Endothelial cell of umbilical vein (primary cell): ENCODE data around the gene RFX1. TPM values are rescaled to one million over a fixed set of nuclear protein-coding genes. Genes with fewer than 3 reads are reported as not detected.

Experiments used
- BruUV-seq: library from RNA; stranded (reverse); fragments of 400-500 nt; replicated peaks from 2 replicates; lab custom pipeline; 2021; lab: Mats Ljungman, UMichigan
- CTCF ChIA-PET: fragments of 300-600, 350-600 bp; sonication (Branson Sonifier 250); formaldehyde crosslinking; loops from one replicate; lab custom pipeline; 2021; ENCODE audit warnings: antibody characterized with exemption, inconsistent platforms; lab: Charles Lee
- POLR2A ChIA-PET: fragments of 300-600, 350-600 bp; sonication (Branson Sonifier 250); formaldehyde crosslinking; loops from one replicate; lab custom pipeline; 2021; ENCODE audit warnings: antibody characterized with exemption, inconsistent platforms; lab: Charles Lee
- DNase-seq: peaks from one replicate; pipeline ENCODE4 v3.0.0-alpha.2; 2011; ENCODE audit warnings: low read depth, low spot score
- FAIRE-seq: peaks from 2 replicates; lab custom pipeline; 2011; peaks lifted over from hg19 to GRCh38; lab: Jason Lieb, UNC
- H2AFZ ChIP-seq: 2 replicates; pipeline ENCODE4 v1.6.0; 2012; ENCODE audit warnings: low read depth, low read length, control low read depth, inconsistent platforms
- H3K27ac ChIP-seq: 2 replicates; pipeline ENCODE4 v1.5.1; 2011; ENCODE audit warnings: low read depth, mild to moderate bottlenecking, control low read depth, low read length, moderate library complexity; ENCODE audit not compliant: insufficient read depth
- H3K27me3 ChIP-seq, 2 experiments: 2 replicates each; pipeline versions ENCODE4 v1.6.0 to v1.6.1; 2011; ENCODE audit warnings: low read length in 2 of 2, mixed read lengths in 1 of 2; ENCODE audit not compliant: control insufficient read depth in 2 of 2, insufficient read depth in 2 of 2
- H3K36me3 ChIP-seq, 2 experiments: 2 replicates in 1 of 2; 3 replicates in 1 of 2; pipeline ENCODE4 v1.5.1; 2011; ENCODE audit warnings: low read length in 2 of 2, mild to moderate bottlenecking in 1 of 2, moderate library complexity in 1 of 2; ENCODE audit not compliant: control insufficient read depth in 2 of 2, insufficient read depth in 2 of 2; ENCODE audit errors: extremely low read depth in 1 of 2
- H3K4me1 ChIP-seq: 3 replicates; pipeline ENCODE4 v1.5.1; 2011; ENCODE audit warnings: mild to moderate bottlenecking, low read length; ENCODE audit not compliant: control insufficient read depth, insufficient read depth; ENCODE audit errors: extremely low read depth
- H3K4me2 ChIP-seq: 2 replicates; pipeline ENCODE4 v1.6.1; 2011; ENCODE audit warnings: low read length, control low read depth, mixed read lengths; ENCODE audit not compliant: insufficient read depth
- H3K4me3 ChIP-seq, 3 experiments: fragments of 200-600 bp in 1 of 3; sonication (generic), shearing (Covaris generic) in 1 of 3; replicated peaks in 1 of 3; 2 replicates each; pipeline ENCODE4 v1.5.1; 2011 to 2016; ENCODE audit warnings: control low read depth in 3 of 3, low read length in 3 of 3, mild to moderate bottlenecking in 2 of 3, inconsistent platforms in 1 of 3, low read depth in 1 of 3, moderate library complexity in 1 of 3; ENCODE audit not compliant: insufficient read depth in 1 of 3
- H3K79me2 ChIP-seq: 2 replicates; pipeline ENCODE4 v1.6.0; 2012; ENCODE audit warnings: low read length, inconsistent platforms; ENCODE audit not compliant: control insufficient read depth, insufficient read depth
- H3K9ac ChIP-seq: replicated peaks from 2 replicates; pipeline ENCODE3; 2011; ENCODE audit warnings: low read length, control low read depth; ENCODE audit not compliant: insufficient read depth; ENCODE audit errors: extremely low read depth
- H3K9me1 ChIP-seq: replicated peaks from 3 replicates; pipeline ENCODE4 v1.6.0; 2011; ENCODE audit warnings: mild to moderate bottlenecking, low read length; ENCODE audit not compliant: control insufficient read depth, insufficient read depth; ENCODE audit errors: extremely low read depth
- H3K9me3 ChIP-seq: replicated peaks from 2 replicates; pipeline ENCODE4 v1.5.1; 2012; ENCODE audit warnings: low read length, inconsistent platforms; ENCODE audit not compliant: control insufficient read depth, insufficient read depth
- H4K20me1 ChIP-seq: replicated peaks from 2 replicates; pipeline ENCODE3; 2011; ENCODE audit warnings: mild to moderate bottlenecking, low read length; ENCODE audit not compliant: control insufficient read depth, insufficient read depth; ENCODE audit errors: extremely low read depth
- FOS ChIP-seq: IDR thresholded peaks from 2 replicates; pipeline ENCODE4 v1.6.1; 2011; ENCODE audit warnings: mild to moderate bottlenecking, low read length, moderate library complexity, borderline replicate concordance; ENCODE audit not compliant: insufficient read depth
- POLR2A ChIP-seq: IDR thresholded peaks from 2 replicates; pipeline ENCODE4 v1.6.1; 2012; ENCODE audit warnings: low read depth, mild to moderate bottlenecking, control low read depth, low read length
- POLR2AphosphoS5 ChIP-seq: IDR thresholded peaks from 2 replicates; pipeline ENCODE4 v1.6.1; 2012; ENCODE audit warnings: low read depth, mild to moderate bottlenecking, control low read depth, low read length, moderate library complexity; ENCODE audit not compliant: insufficient read depth
- dilution Hi-C: fragments of 300-500 bp; cut with MboI; formaldehyde crosslinking; loops from one replicate; pipeline ENCODE4 v1.15.0; 2019; ENCODE audit warnings: low sequenced_read_pairs; ENCODE audit not compliant: extremely low pct_ligation_motif_present
- intact Hi-C: fragments of 100-400 bp; cut with micrococcal nuclease; formaldehyde crosslinking; loops from one replicate; pipeline ENCODE4 v1.10.0; 2022
- polyA plus RNA-seq, 4 experiments: library from polyadenylated mRNA; depleted of rRNA in 3 of 4; stranded (reverse) in 3 of 4; unstranded in 1 of 4; fragments of >200 nt; gene quantifications; 2 replicates each; pipeline versions ENCODE4 v1.2.1 to v1.2.3, GENCODE V29; 2011 to 2012; ENCODE audit warnings: missing spikeins in 1 of 4
- total RNA-seq: library from RNA; stranded (reverse); gene quantifications from 2 replicates; pipeline ENCODE4 v1.2.3, GENCODE V29; 2021
- TF ChIP-seq, protein P1 (sequence below), 2 donors: IDR thresholded peaks; 1 replicate in 1 of 2; 2 replicates in 1 of 2; pipeline ENCODE4 v1.5.1; 2011; ENCODE audit warnings: low read length in 2 of 2, mild to moderate bottlenecking in 2 of 2, moderate library complexity in 2 of 2, control low read depth in 1 of 2, inconsistent platforms in 1 of 2, low read depth in 1 of 2; ENCODE audit not compliant: insufficient read depth in 1 of 2; ENCODE audit errors: extremely low read depth in 1 of 2
- TF ChIP-seq, protein P2 (sequence below): IDR thresholded peaks from 2 replicates; pipeline ENCODE4 v1.6.1; 2011; ENCODE audit not compliant: insufficient read depth, insufficient read length

RFX1 gene
- total and polyA plus RNA-seq, 2 donors (not counting 3 experiments of a cell fraction or from before 2014, with no cell fraction given) = 2.3 to 14.7 TPM

DNA sequence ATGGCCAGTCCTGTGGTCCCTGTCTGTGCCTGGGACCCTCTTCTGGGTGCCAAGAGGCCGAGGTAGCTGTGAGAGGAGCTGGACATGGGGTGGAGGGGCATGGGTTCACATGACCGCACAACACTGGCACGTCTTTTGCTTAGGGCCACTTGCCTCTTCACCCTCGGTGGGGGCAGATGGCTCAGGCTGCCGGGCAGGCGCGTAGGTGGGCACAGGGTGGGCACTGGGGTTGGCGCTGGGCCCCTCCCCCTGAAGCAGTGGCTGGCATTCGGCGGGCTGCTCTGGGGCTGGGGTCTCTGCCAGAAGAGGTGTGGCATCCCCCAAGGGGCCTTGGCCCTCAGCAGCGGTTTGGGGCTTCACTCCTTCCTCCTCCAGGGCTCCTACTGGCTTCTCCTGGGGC is 47.4 kb upstream of the RFX1 start:
- dilution Hi-C loops = no loop called here
- CTCF ChIA-PET = interaction anchor here (0.9 to 3.4 kb wide), 6 partner anchors 10 to 22 kb away, joined by 3 to 14 read pairs (median 7); partner anchors contain the start of genes IL27RA and MISP3
- POLR2A ChIA-PET = no interaction called here

More for the DNA sequence above, 47.4 kb upstream of the RFX1 start:
- intact Hi-C loops = no loop called here
- Histone ChIP-seq H3K9ac (no peak overlapping the region), H4K20me1 (no peaks in the 10 kb centered on the region), H3K9me3 (no peaks in the 10 kb centered on the region), H3K4me3 (no peak overlapping the region), H3K9me1 (no peaks in the 10 kb centered on the region), H3K79me2 (no peaks in the 10 kb centered on the region), H3K27me3 (peaks cover 3 to 4% of the 10 kb centered on the region in 2 experiments), H3K4me1 (no peaks in the 10 kb centered on the region), H3K27ac (no peak overlapping the region), H3K36me3 (no peaks in the 10 kb centered on the region), H3K4me2 (no peak overlapping the region), H2AFZ (no peak overlapping the region)
- BruUV-seq = no TSS peak
- no peak for DNase-seq
- no peak for FAIRE-seq
- TF ChIP-seq, protein P1, sequence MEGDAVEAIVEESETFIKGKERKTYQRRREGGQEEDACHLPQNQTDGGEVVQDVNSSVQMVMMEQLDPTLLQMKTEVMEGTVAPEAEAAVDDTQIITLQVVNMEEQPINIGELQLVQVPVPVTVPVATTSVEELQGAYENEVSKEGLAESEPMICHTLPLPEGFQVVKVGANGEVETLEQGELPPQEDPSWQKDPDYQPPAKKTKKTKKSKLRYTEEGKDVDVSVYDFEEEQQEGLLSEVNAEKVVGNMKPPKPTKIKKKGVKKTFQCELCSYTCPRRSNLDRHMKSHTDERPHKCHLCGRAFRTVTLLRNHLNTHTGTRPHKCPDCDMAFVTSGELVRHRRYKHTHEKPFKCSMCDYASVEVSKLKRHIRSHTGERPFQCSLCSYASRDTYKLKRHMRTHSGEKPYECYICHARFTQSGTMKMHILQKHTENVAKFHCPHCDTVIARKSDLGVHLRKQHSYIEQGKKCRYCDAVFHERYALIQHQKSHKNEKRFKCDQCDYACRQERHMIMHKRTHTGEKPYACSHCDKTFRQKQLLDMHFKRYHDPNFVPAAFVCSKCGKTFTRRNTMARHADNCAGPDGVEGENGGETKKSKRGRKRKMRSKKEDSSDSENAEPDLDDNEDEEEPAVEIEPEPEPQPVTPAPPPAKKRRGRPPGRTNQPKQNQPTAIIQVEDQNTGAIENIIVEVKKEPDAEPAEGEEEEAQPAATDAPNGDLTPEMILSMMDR (IDR thresholded peaks at IDR 0.05; ENCODE audit: extremely low read depth in 1 of 2, insufficient read depth in 1 of 2, low read depth in 1 of 2, low read length in 2 of 2) = no peak
- TF ChIP-seq FOS (no peak), POLR2AphosphoS5 (no peak), POLR2A (no peak)
- TF ChIP-seq, protein P2, sequence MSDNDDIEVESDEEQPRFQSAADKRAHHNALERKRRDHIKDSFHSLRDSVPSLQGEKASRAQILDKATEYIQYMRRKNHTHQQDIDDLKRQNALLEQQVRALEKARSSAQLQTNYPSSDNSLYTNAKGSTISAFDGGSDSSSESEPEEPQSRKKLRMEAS = no peak
